Ishikawa (cell line): Measurements from ENCODE around the gene FBXO40.

Experiments used
- CEBPB ChIP-seq: IDR thresholded peaks from 2 replicates; pipeline ENCODE4 v1.6.1; 2012
- TCF12 ChIP-seq: IDR thresholded peaks from 2 replicates; pipeline ENCODE4 v1.6.1; 2012; ENCODE audit warnings: low read depth
- ZBTB7A ChIP-seq: IDR thresholded peaks from 2 replicates; pipeline ENCODE4 v1.6.1; 2012; ENCODE audit warnings: low read depth
- TF ChIP-seq, protein P1 (sequence below): IDR thresholded peaks from 2 replicates; pipeline ENCODE4 v1.6.1; 2012

DNA sequence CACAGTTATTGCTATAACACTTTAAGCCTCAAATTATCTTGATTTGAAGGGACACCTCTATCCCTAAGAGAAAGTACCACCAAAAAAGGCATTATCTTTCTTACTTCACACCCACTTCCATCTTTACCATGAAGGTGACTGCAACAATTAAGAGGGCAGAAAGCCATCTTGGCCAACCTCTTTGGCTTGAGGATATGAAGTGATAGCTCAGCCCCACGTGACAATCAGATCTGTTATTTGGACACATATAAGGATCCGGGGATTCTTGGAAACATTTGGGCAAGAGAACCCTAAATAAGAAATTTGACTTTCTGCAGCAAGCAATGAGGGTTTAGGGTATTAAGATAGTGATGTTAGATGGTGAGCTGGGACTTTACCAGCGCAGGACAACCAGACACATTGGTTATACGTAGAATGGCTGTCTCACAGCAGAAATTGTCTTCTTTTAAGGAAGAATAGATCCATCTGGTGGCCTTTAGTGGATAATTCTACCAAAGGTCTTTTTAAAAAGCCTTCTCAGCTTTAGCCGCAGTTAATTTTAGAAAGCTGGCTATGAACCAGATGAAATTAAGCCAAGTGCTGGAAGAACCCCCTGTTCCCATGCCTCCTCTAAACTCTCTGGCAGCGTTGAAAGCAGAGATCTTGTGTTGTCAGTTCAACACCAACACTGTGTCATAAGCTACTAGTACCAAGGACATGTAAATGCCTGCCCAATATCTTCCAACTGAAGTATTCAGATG lies 55.2 kb downstream of the FBXO40 start:
- TF ChIP-seq CEBPB: no peak
- TF ChIP-seq ZBTB7A: no peak
- TF ChIP-seq, protein P1, sequence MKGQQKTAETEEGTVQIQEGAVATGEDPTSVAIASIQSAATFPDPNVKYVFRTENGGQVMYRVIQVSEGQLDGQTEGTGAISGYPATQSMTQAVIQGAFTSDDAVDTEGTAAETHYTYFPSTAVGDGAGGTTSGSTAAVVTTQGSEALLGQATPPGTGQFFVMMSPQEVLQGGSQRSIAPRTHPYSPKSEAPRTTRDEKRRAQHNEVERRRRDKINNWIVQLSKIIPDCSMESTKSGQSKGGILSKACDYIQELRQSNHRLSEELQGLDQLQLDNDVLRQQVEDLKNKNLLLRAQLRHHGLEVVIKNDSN: no peak
- no peak for TF ChIP-seq TCF12
